Spleen (tissue), 7 donors: ENCODE data around the gene ETNK2.

Experiments
- POLR2AphosphoS5 ChIP-seq, 3 donors: sonication (generic); formaldehyde crosslinking; IDR thresholded peaks; one replicate each; pipeline ENCODE4 v1.5.1; 2017; ENCODE audit warnings: antibody characterized with exemption in 3 of 3
- TF ChIP-seq, protein P1 (sequence below), 11 experiments: fragments of 200-600 bp in 7 of 11; fragments of 450-650 bp in 4 of 11; sonication (generic) in 4 of 11; IDR thresholded peaks in 8 of 11; conservative IDR thresholded peaks in 3 of 11; 1 replicate in 7 of 11; 2 replicates in 4 of 11; pipeline versions ENCODE4 v1.4.0 to v1.8.0; 2016 to 2021; ENCODE audit warnings: antibody characterized with exemption in 11 of 11, inconsistent platforms in 4 of 11, mild to moderate bottlenecking in 1 of 11
- donor health status: DM: no; HTN: no; CAD: no; lungs with moderate emphysema.
- donor health status: DM: no; HTN: no; CAD: no.
- donor health status: DM: no; HTN: no; CAD: no.

DNA sequence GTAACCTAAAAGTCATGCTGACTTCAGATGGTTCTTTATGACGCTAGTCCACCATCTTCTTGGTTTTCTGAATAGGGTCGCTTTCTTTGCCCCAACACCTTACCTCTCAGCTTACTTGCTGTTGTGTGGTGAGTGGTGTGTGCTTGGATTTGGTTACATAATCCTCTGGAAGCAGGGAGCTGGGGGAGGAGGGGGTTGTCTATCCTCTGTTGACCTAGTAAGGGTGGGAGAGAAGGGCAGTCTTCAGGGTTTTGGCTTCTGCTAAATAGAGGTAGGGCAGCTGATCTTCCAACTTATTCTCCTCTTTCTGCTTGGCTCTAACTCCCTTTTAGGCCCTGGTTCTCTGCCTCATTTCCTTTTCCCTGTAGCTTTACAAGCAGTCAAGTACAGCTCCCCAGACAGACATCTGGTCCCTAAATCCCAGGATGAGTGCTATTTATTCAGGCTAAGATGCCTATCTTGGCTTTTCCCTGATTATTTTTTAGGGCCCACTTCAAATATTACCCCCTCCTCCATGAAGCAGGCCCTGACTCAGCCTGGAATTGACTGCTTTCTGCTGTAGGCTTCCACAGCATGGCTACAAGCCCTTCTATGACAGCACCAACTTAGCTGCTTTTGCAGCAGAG, 20.7 kb upstream of the ETNK2 start:
- TF ChIP-seq, protein P1, sequence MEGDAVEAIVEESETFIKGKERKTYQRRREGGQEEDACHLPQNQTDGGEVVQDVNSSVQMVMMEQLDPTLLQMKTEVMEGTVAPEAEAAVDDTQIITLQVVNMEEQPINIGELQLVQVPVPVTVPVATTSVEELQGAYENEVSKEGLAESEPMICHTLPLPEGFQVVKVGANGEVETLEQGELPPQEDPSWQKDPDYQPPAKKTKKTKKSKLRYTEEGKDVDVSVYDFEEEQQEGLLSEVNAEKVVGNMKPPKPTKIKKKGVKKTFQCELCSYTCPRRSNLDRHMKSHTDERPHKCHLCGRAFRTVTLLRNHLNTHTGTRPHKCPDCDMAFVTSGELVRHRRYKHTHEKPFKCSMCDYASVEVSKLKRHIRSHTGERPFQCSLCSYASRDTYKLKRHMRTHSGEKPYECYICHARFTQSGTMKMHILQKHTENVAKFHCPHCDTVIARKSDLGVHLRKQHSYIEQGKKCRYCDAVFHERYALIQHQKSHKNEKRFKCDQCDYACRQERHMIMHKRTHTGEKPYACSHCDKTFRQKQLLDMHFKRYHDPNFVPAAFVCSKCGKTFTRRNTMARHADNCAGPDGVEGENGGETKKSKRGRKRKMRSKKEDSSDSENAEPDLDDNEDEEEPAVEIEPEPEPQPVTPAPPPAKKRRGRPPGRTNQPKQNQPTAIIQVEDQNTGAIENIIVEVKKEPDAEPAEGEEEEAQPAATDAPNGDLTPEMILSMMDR (IDR thresholded peaks at IDR 0.05 in 8 of 11, conservative IDR thresholded peaks at IDR 0.05 in 3 of 11) = no peak
- no peak for TF ChIP-seq POLR2AphosphoS5 (IDR thresholded peaks at IDR 0.05)
